H1 (cell line): ENCODE results near the gene FUBP3. TPM values are rescaled to one million over a fixed set of nuclear protein-coding genes. Genes with fewer than 3 reads are reported as not detected.

ENCODE experiments used
- CTCF ChIA-PET: fragments of 300-600 bp; sonication (Branson Sonifier 250); formaldehyde crosslinking; loops from one replicate; lab custom pipeline; 2021; ENCODE audit not compliant: partially characterized antibody; lab: Charles Lee
- POLR2A ChIA-PET: fragments of 300-600 bp; sonication (Branson Sonifier 250); formaldehyde crosslinking; loops from one replicate; lab custom pipeline; 2021; ENCODE audit warnings: inconsistent platforms; ENCODE audit not compliant: partially characterized antibody; lab: Charles Lee
- DNase-seq, 2 experiments: peaks; one replicate each; pipeline versions ENCODE4 v3.0.0 to v3.0.0-alpha.2; 2010 to 2022; ENCODE audit warnings: low spot score in 2 of 2, low read depth in 1 of 2, mixed read lengths in 1 of 2
- FAIRE-seq: peaks from 2 replicates; lab custom pipeline; 2011; peaks lifted over from hg19 to GRCh38; lab: Jason Lieb, UNC
- H2AFZ ChIP-seq: 2 replicates; pipeline ENCODE4 v1.8.1; 2012; ENCODE audit warnings: low read length, inconsistent platforms
- H2AK5ac ChIP-seq: 2 replicates; pipeline ENCODE4 v1.6.1; 2013; ENCODE audit warnings: low read depth, low read length
- H2BK120ac ChIP-seq: replicated peaks from 2 replicates; pipeline ENCODE3; 2013; ENCODE audit warnings: low read depth, low read length, inconsistent platforms
- H2BK12ac ChIP-seq: 2 replicates; pipeline ENCODE4 v1.6.1; 2013; ENCODE audit warnings: low read depth, low read length
- H2BK15ac ChIP-seq: 2 replicates; pipeline ENCODE4 v1.6.1; 2013; ENCODE audit warnings: low read length
- H2BK20ac ChIP-seq: 2 replicates; pipeline ENCODE4 v1.6.1; 2013; ENCODE audit warnings: low read length
- H2BK5ac ChIP-seq: 2 replicates; pipeline ENCODE4 v1.6.1; 2013; ENCODE audit warnings: low read depth, low read length
- H3K14ac ChIP-seq: 2 replicates; pipeline ENCODE4 v1.6.1; 2013; ENCODE audit warnings: inconsistent platforms; ENCODE audit not compliant: insufficient read length
- H3K18ac ChIP-seq: 2 replicates; pipeline ENCODE4 v1.6.1; 2013; ENCODE audit warnings: low read length; ENCODE audit errors: extremely low read depth
- H3K23ac ChIP-seq: 2 replicates; pipeline ENCODE4 v1.6.1; 2013; ENCODE audit warnings: inconsistent platforms; ENCODE audit not compliant: insufficient read length
- H3K23me2 ChIP-seq: 2 replicates; pipeline ENCODE4 v1.6.1; 2013; ENCODE audit warnings: low read depth, low read length
- H3K27ac ChIP-seq: 2 replicates; pipeline ENCODE4 v1.6.1; 2011; ENCODE audit warnings: low read depth, low read length, inconsistent platforms
- H3K27me3 ChIP-seq, 4 experiments: replicated peaks in 1 of 4; 1 replicate in 1 of 4; 2 replicates in 3 of 4; pipeline versions ENCODE4 v1.6.1 to v1.8.1; 2011 to 2013; ENCODE audit warnings: low read length in 3 of 4, mild to moderate bottlenecking in 3 of 4, inconsistent platforms in 2 of 4, mixed read lengths in 2 of 4, moderate library complexity in 1 of 4; ENCODE audit not compliant: control insufficient read depth in 3 of 4, insufficient read depth in 3 of 4; ENCODE audit errors: extremely low read depth in 1 of 4
- H3K36me3 ChIP-seq, 4 experiments: 2 replicates each; pipeline versions ENCODE4 v1.6.1 to v1.8.1; 2011 to 2013; ENCODE audit warnings: mild to moderate bottlenecking in 4 of 4, low read length in 3 of 4, moderate library complexity in 2 of 4, control low read depth in 1 of 4, inconsistent platforms in 1 of 4; ENCODE audit not compliant: insufficient read depth in 4 of 4, control insufficient read depth in 2 of 4
- H3K4ac ChIP-seq: replicated peaks from 2 replicates; pipeline ENCODE3; 2013; ENCODE audit warnings: low read length, low read depth, mixed read lengths, inconsistent platforms; ENCODE audit not compliant: insufficient read length
- H3K4me1 ChIP-seq, 4 experiments: replicated peaks in 1 of 4; 1 replicate in 1 of 4; 2 replicates in 3 of 4; pipeline versions ENCODE4 v1.6.1 to v1.8.1; 2011 to 2013; ENCODE audit warnings: low read length in 3 of 4, inconsistent platforms in 2 of 4, mixed read lengths in 1 of 4; ENCODE audit not compliant: insufficient read depth in 4 of 4, control insufficient read depth in 3 of 4
- H3K4me2 ChIP-seq, 2 experiments: 2 replicates each; pipeline versions ENCODE4 v1.6.1 to v1.8.1; 2011 to 2013; ENCODE audit warnings: low read depth in 2 of 2, low read length in 2 of 2, control low read depth in 1 of 2, inconsistent platforms in 1 of 2, mild to moderate bottlenecking in 1 of 2; ENCODE audit not compliant: insufficient read depth in 1 of 2
- H3K4me3 ChIP-seq, 4 experiments: fragments of 200-600, 300-600 bp in 1 of 4; sonication (generic), shearing (Covaris generic), sonication (Bioruptor Twin) in 1 of 4; 2 replicates each; pipeline versions ENCODE4 v1.5.1 to v1.8.1; 2011 to 2016; ENCODE audit warnings: low read length in 4 of 4, low read depth in 3 of 4, control low read depth in 2 of 4, inconsistent platforms in 2 of 4, mild to moderate bottlenecking in 2 of 4, mixed read lengths in 1 of 4, moderate library complexity in 1 of 4; ENCODE audit not compliant: insufficient read depth in 2 of 4; ENCODE audit errors: extremely low read depth in 1 of 4
- H3K56ac ChIP-seq: replicated peaks from 2 replicates; pipeline ENCODE3; 2013; ENCODE audit warnings: low read depth, mild to moderate bottlenecking, mixed read lengths, low read length, inconsistent platforms; ENCODE audit not compliant: insufficient read length
- H3K79me1 ChIP-seq: 2 replicates; pipeline ENCODE4 v1.6.1; 2013; ENCODE audit warnings: low read depth, low read length, control low read depth
- H3K79me2 ChIP-seq, 2 experiments: 2 replicates each; pipeline versions ENCODE4 v1.6.1 to v1.8.1; 2012 to 2013; ENCODE audit warnings: low read length in 2 of 2, mild to moderate bottlenecking in 2 of 2, inconsistent platforms in 1 of 2; ENCODE audit not compliant: insufficient read depth in 2 of 2, control insufficient read depth in 1 of 2
- H3K9ac ChIP-seq, 4 experiments: replicated peaks in 1 of 4; 1 replicate in 1 of 4; 2 replicates in 3 of 4; pipeline versions ENCODE4 v1.6.1 to v1.8.1; 2011 to 2013; ENCODE audit warnings: low read depth in 3 of 4, low read length in 3 of 4, control low read depth in 2 of 4, mild to moderate bottlenecking in 2 of 4, moderate library complexity in 2 of 4, inconsistent platforms in 1 of 4; ENCODE audit errors: extremely low read depth in 1 of 4
- H3K9me3 ChIP-seq, 2 experiments: 2 replicates each; pipeline versions ENCODE4 v1.6.1 to v1.8.1; 2012 to 2013; ENCODE audit warnings: mild to moderate bottlenecking in 2 of 2, moderate library complexity in 2 of 2, control low read depth in 1 of 2, inconsistent platforms in 1 of 2, low read depth in 1 of 2, low read length in 1 of 2, mixed read lengths in 1 of 2; ENCODE audit not compliant: insufficient read depth in 2 of 2
- H4K20me1 ChIP-seq, 2 experiments: replicated peaks in 1 of 2; 2 replicates each; pipeline versions ENCODE3 to v1.8.1; 2011 to 2013; ENCODE audit warnings: inconsistent platforms in 2 of 2, low read length in 2 of 2, mild to moderate bottlenecking in 1 of 2; ENCODE audit not compliant: insufficient read depth in 2 of 2, control insufficient read depth in 1 of 2
- H4K5ac ChIP-seq: 2 replicates; pipeline ENCODE4 v1.6.1; 2013; ENCODE audit warnings: low read length, low read depth, mixed read lengths, inconsistent platforms; ENCODE audit not compliant: insufficient read length
- H4K8ac ChIP-seq: 2 replicates; pipeline ENCODE4 v1.8.0; 2013; ENCODE audit warnings: mild to moderate bottlenecking, moderate library complexity, low read length, inconsistent platforms; ENCODE audit not compliant: insufficient read depth; ENCODE audit errors: extremely low read depth
- H4K91ac ChIP-seq: replicated peaks from 2 replicates; pipeline ENCODE3; 2013; ENCODE audit warnings: low read length, mixed read lengths, inconsistent platforms; ENCODE audit not compliant: insufficient read length
- JUND ChIP-seq: IDR thresholded peaks from 2 replicates; pipeline ENCODE4 v1.6.1; 2011; ENCODE audit warnings: mild to moderate bottlenecking, improper control_type of control experiment, low read length
- POU5F1 ChIP-seq: IDR thresholded peaks from 2 replicates; pipeline ENCODE4 v1.6.1; 2011; ENCODE audit warnings: low read depth, mild to moderate bottlenecking, low read length, moderate library complexity
- SIRT6 ChIP-seq: IDR thresholded peaks from one replicate; pipeline ENCODE4 v1.7.1; 2012; ENCODE audit warnings: low read length, inconsistent platforms
- SP2 ChIP-seq: IDR thresholded peaks from 2 replicates; pipeline ENCODE4 v1.6.1; 2012; ENCODE audit warnings: mild to moderate bottlenecking, low read length, inconsistent platforms
- TBP ChIP-seq: IDR thresholded peaks from 2 replicates; pipeline ENCODE4 v1.6.1; 2011; ENCODE audit warnings: low read depth, low read length, improper control_type of control experiment
- WGBS, 2 experiments: shearing (Covaris generic) in 1 of 2; methylation state at CpG; one replicate each; pipeline versions ENCODE4 v1.1.6 to v1.1.7; 2013 to 2015; ENCODE audit warnings: low lambda C conversion rate in 2 of 2, mixed read lengths in 2 of 2, inconsistent platforms in 1 of 2, low coverage in 1 of 2, missing lambda C conversion rate in 1 of 2; ENCODE audit not compliant: insufficient replicate concordance in 2 of 2, insufficient coverage in 1 of 2, insufficient read length in 1 of 2; ENCODE audit errors: extremely low coverage in 1 of 2, missing lambda C conversion rate in 1 of 2; 5-methylcytosine and 5-hydroxymethylcytosine counted together
- polyA plus RNA-seq, 7 experiments: library from polyadenylated mRNA; depleted of rRNA in 3 of 7; stranded (reverse) in 5 of 7; unstranded in 2 of 7; fragments of >200 nt in 5 of 7; fragments of 200-250 nt in 2 of 7; gene quantifications; 1 replicate in 5 of 7; 2 replicates in 1 of 7; 4 replicates in 1 of 7; pipeline versions ENCODE4 v1.2.1 to v1.2.3, GENCODE V29; 2011 to 2013; ENCODE audit warnings: missing spikeins in 2 of 7, mixed read lengths in 2 of 7
- total RNA-seq: library from RNA; stranded (reverse); fragmentation: NEBNext Ultra II Directional; extraction: Animal tissue kit (Norgen Biotek cat#: 25700); gene quantifications from 2 replicates; pipeline ENCODE4 v1.2.1, GENCODE V29; 2021
- TF ChIP-seq, protein P1 (sequence below): IDR thresholded peaks from 2 replicates; pipeline ENCODE4 v1.6.1; 2012; ENCODE audit warnings: inconsistent platforms

The FUBP3 gene
- total and polyA plus RNA-seq, 2 of the 8 experiments (the other 6 are each of a cell fraction or from before 2014, with no cell fraction given), result 23.7 to 76.4 TPM

DNA sequence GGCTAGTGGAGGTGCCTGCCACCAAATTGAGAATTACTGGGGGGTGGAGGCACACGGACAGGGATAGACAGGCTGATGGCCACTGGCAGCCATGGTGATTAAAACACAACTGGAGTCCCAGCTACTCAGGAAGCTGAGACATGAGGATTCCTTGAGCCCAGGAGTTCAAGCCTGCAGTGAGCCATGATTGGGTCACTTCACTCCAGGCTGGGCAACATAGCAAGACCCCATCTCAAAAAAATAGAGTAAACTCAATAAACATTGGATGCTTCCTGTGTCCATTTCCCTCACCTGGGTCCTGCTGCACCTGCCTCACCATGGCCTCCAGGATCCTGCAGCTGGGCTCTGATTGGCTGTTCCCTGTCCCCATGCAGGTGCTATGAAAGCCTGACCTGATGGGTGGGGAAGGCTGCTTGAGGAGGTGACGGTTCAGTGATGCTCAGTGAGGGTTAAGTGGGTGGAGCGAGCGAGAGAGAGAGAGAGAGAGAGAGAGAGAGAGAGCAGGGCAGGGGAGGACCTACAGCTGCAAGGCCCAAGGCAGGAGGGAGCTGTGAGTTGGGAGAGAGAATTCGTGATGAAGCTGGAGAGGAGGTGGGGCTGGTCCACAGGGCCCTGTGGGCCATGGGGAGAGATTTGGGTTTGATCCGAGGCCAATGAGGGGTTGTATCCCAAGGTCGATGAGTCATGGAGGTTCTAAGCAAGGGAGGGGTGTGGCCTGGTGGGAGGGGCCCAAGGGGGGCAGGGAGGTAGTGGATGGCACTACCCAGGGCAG is 36.7 kb upstream of the FUBP3 start:
- Histone ChIP-seq H3K18ac (no peak overlapping the region), H3K9ac (no peak overlapping the region), H3K4me3 (no peak overlapping the region), H3K23ac (no peak overlapping the region), H3K36me3 (no peaks in the 10 kb centered on the region), H4K20me1 (no peaks in the 10 kb centered on the region), H2AK5ac (no peak overlapping the region), H3K4ac (no peak overlapping the region), H3K23me2 (no peaks in the 10 kb centered on the region; the same call in 1 of the 2 replicates), H2BK5ac (no peak overlapping the region), H4K91ac (no peak overlapping the region), H3K14ac (no peak overlapping the region), H3K27ac (no peak overlapping the region), H2AFZ (no peak overlapping the region), H3K4me1 (peaks cover 0 to 15% (median 5%) of the 10 kb centered on the region in 4 experiments; a peak in 4 of 7 replicates), H3K4me2 (no peak overlapping the region), H4K8ac (no peak overlapping the region; the same call in 1 of the 2 replicates), H4K5ac (no peak overlapping the region), H3K27me3 (peaks cover 0 to 4% (median 3%) of the 10 kb centered on the region in 4 experiments; a peak in 3 of 7 replicates), H3K56ac (no peak overlapping the region), H2BK15ac (no peak overlapping the region), H2BK12ac (no peak overlapping the region), H3K79me2 (no peaks in the 10 kb centered on the region), H2BK120ac (no peak overlapping the region), H3K79me1 (no peaks in the 10 kb centered on the region; the same call in 1 of the 2 replicates), H3K9me3 (no peaks in the 10 kb centered on the region), H2BK20ac (0 out of 2 replicates have a peak overlapping the region, but pooled peaks have one; percentile 21)
- FAIRE-seq (no peak), DNase-seq (no peak)
- peak; percentile 78 for TF ChIP-seq JUND
- TF ChIP-seq SIRT6, result no peak
- TF ChIP-seq TBP, result no peak
- TF ChIP-seq, protein P1, sequence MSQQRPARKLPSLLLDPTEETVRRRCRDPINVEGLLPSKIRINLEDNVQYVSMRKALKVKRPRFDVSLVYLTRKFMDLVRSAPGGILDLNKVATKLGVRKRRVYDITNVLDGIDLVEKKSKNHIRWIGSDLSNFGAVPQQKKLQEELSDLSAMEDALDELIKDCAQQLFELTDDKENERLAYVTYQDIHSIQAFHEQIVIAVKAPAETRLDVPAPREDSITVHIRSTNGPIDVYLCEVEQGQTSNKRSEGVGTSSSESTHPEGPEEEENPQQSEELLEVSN, result no peak
- TF ChIP-seq POU5F1, result no peak
- TF ChIP-seq SP2, result no peak
- 84% methylated on average over 7 of the region's 7 CpGs; no CpG with 5 or more reads in 1 of the 2 experiments for WGBS, 2 experiments
- POLR2A ChIA-PET, result interaction anchor here (1.2 to 1.7 kb wide), 2 partner anchors 16 to 43 kb away, joined by 3 to 5 read pairs; no protein-coding TSS in a partner anchor
- CTCF ChIA-PET, result interaction anchor here (0.7 to 1.7 kb wide), 6 partner anchors 10 to 84 kb away, joined by 3 to 5 read pairs (median 4); no protein-coding TSS in a partner anchor
